WTC11 (cell line): ENCODE measurements around the gene A2ML1. TPM values are rescaled to one million over a fixed set of nuclear protein-coding genes. Genes with fewer than 3 reads are reported as not detected.
"Not testable (repeated sequence)": the region's sequence is repeated elsewhere in the genome, so short reads cannot be mapped to it uniquely, and the experiment has no call there.

Source experiments
- ATAC-seq: fragments of 200-7000 bp; cut with Tn5 transposase; 2 replicates; pipeline ENCODE4 v1.10.0; 2021; ENCODE audit warnings: mild to moderate bottlenecking, moderate library complexity
- CTCF ChIA-PET: fragments of 300-600 bp; sonication (Branson Sonifier 250); formaldehyde crosslinking; loops from one replicate; lab custom pipeline; 2021; ENCODE audit warnings: antibody characterized with exemption; lab: Charles Lee
- POLR2A ChIA-PET: fragments of 350-600 bp; sonication (Branson Sonifier 250); formaldehyde crosslinking; loops from one replicate; lab custom pipeline; 2021; ENCODE audit warnings: antibody characterized with exemption; lab: Charles Lee
- DNase-seq: peaks from one replicate; pipeline ENCODE4 v3.0.0; 2021; ENCODE audit warnings: low spot score
- H3K27ac Mint-ChIP-seq: 2 replicates; pipeline ENCODE4 v1.8.0; 2021; ENCODE audit warnings: mixed read lengths
- H3K27me3 Mint-ChIP-seq: 2 replicates; pipeline ENCODE4 v1.8.0; 2021; ENCODE audit warnings: low read depth, mild to moderate bottlenecking, moderate library complexity, mixed read lengths
- H3K36me3 Mint-ChIP-seq: 2 replicates; pipeline ENCODE4 v1.8.0; 2021; ENCODE audit warnings: mixed read lengths
- H3K4me1 Mint-ChIP-seq: 2 replicates; pipeline ENCODE4 v1.8.0; 2022; ENCODE audit warnings: mixed read lengths
- H3K4me3 Mint-ChIP-seq: 2 replicates; pipeline ENCODE4 v1.8.0; 2021; ENCODE audit warnings: mild to moderate bottlenecking, moderate library complexity, mixed read lengths
- H3K9me3 Mint-ChIP-seq: 2 replicates; pipeline ENCODE4 v1.8.0; 2021; ENCODE audit warnings: mixed read lengths
- AFF4 ChIP-seq: sonication (generic); formaldehyde crosslinking; IDR thresholded peaks from 2 replicates; pipeline ENCODE4 v1.8.1; 2023; ENCODE audit warnings: mild to moderate bottlenecking, missing genetic modification reagents, borderline replicate concordance
- CDX4 ChIP-seq: fragments of 250-450 bp; sonication (Bioruptor Pico); IDR thresholded peaks from 2 replicates; pipeline ENCODE4 v1.9.0; 2021; ENCODE audit warnings: moderate library complexity, mild to moderate bottlenecking, inconsistent platforms, borderline replicate concordance
- ELF4 ChIP-seq: sonication (generic); formaldehyde crosslinking; IDR thresholded peaks from 2 replicates; pipeline ENCODE4 v1.8.1; 2022; ENCODE audit warnings: low read depth, mild to moderate bottlenecking, moderate library complexity, missing genetic modification reagents
- EMX1 ChIP-seq: fragments of 250-450 bp; sonication (Bioruptor Pico); IDR thresholded peaks from 2 replicates; pipeline ENCODE4 v1.8.0; 2021; ENCODE audit warnings: mild to moderate bottlenecking
- FOXJ3 ChIP-seq: sonication (generic); formaldehyde crosslinking; IDR thresholded peaks from 2 replicates; pipeline ENCODE4 v1.9.0; 2021; ENCODE audit warnings: missing genetic modification reagents, mild to moderate bottlenecking, borderline replicate concordance
- MLX ChIP-seq: sonication (generic); formaldehyde crosslinking; IDR thresholded peaks from 2 replicates; pipeline ENCODE4 v1.8.1; 2023; ENCODE audit warnings: mild to moderate bottlenecking, missing genetic modification reagents, moderate library complexity
- ZNF219 ChIP-seq: sonication (generic); formaldehyde crosslinking; IDR thresholded peaks from 2 replicates; pipeline ENCODE4 v1.8.0; 2023; ENCODE audit warnings: missing genetic modification reagents, mild to moderate bottlenecking, borderline replicate concordance
- ZNF396 ChIP-seq: fragments of 250-450 bp; sonication (Bioruptor Pico); IDR thresholded peaks from 2 replicates; pipeline ENCODE4 v1.8.0; 2021; ENCODE audit warnings: mild to moderate bottlenecking, moderate library complexity, borderline replicate concordance
- ZNF512 ChIP-seq: sonication (generic); formaldehyde crosslinking; IDR thresholded peaks from 2 replicates; pipeline ENCODE4 v1.8.1; 2022; ENCODE audit warnings: missing genetic modification reagents, borderline replicate concordance
- total RNA-seq: library from RNA; stranded (reverse); gene quantifications from 3 replicates; pipeline ENCODE4 v1.2.3, GENCODE V29; 2021

Gene A2ML1
- total RNA-seq, 1 experiment from 2014 or later = 10.5 TPM

- Mint-ChIP-seq H3K36me3 (peaks cover 37% of the 10 kb centered on the region), H3K9me3 (peaks cover 12% of the 10 kb centered on the region), H3K4me1 (peaks cover 42% of the 10 kb centered on the region), H3K27me3 (no peaks in the 10 kb centered on the region; the same call in 1 of the 2 replicates), H3K27ac (peak overlapping the region; percentile 30), H3K4me3 (no peak overlapping the region)
- no peak for TF ChIP-seq ELF4 (CRISPR knock-in tag)
- no peak for ATAC-seq
- DNase-seq = no peak
- CTCF ChIA-PET = interaction anchor here (0.6 to 1.5 kb wide), 3 partner anchors 25 to 100 kb away, joined by 3 to 10 read pairs (median 5); no protein-coding TSS in a partner anchor
- POLR2A ChIA-PET = no interaction called here
These were observed 40.9 kb upstream of the A2ML1 start for GRCh38 chr12:8781381-8782127.

GRCh38 chr12:8784290-8784888 lies 38.0 kb upstream of the A2ML1 start:
- POLR2A ChIA-PET = interaction anchor here (0.7 kb wide), 1 partner anchor 83 kb away, joined by 4 read pairs; no protein-coding TSS in a partner anchor
- DNase-seq = no peak
- Mint-ChIP-seq H3K27ac (peak overlapping the region; percentile 80), H3K9me3 (peaks cover 13% of the 10 kb centered on the region), H3K36me3 (peaks cover 46% of the 10 kb centered on the region), H3K4me3 (no peak overlapping the region), H3K4me1 (peaks cover 20% of the 10 kb centered on the region), H3K27me3 (no peaks in the 10 kb centered on the region; the same call in 1 of the 2 replicates)
- TF ChIP-seq EMX1 (CRISPR knock-in tag) (peak; percentile 47; the same call in 1 of the 2 replicates), AFF4 (CRISPR knock-in tag) (no peak)
- no peak; the same call in 1 of the 2 replicates for ATAC-seq
- CTCF ChIA-PET = interaction anchor here (1.7 kb wide), 1 partner anchor 39 kb away, joined by 7 read pairs; no protein-coding TSS in a partner anchor

GRCh38 chr12:8785499-8785898 lies 36.9 kb upstream of the A2ML1 start:
- CTCF ChIA-PET = interaction anchor here (0.7 to 1.7 kb wide), 1 partner anchor 38 kb away, joined by 3 to 7 read pairs; no protein-coding TSS in a partner anchor
- Mint-ChIP-seq H3K36me3 (peaks cover 57% of the 10 kb centered on the region), H3K9me3 (peaks cover 13% of the 10 kb centered on the region), H3K27me3 (no peaks in the 10 kb centered on the region; the same call in 1 of the 2 replicates), H3K27ac (no peak overlapping the region), H3K4me1 (peaks cover 14% of the 10 kb centered on the region), H3K4me3 (no peak overlapping the region)
- POLR2A ChIA-PET = interaction anchor here (0.6 kb wide), 1 partner anchor 45 kb away, joined by 4 read pairs; no protein-coding TSS in a partner anchor
- DNase-seq (no peak), ATAC-seq (no peak)
- no peak for TF ChIP-seq CDX4
- TF ChIP-seq ZNF219 (CRISPR knock-in tag) = no peak
- TF ChIP-seq FOXJ3 (CRISPR knock-in tag) = no peak
- no peak for TF ChIP-seq AFF4 (CRISPR knock-in tag)
- TF ChIP-seq ZNF396 (CRISPR knock-in tag) = no peak
- TF ChIP-seq MLX (CRISPR knock-in tag) = no peak
- no peak for TF ChIP-seq ZNF512 (CRISPR knock-in tag)

GRCh38 chr12:8787206-8787605 lies 35.2 kb upstream of the A2ML1 start:
- peaks cover 13% of the 10 kb centered on the region for H3K9me3 Mint-ChIP-seq
- CTCF ChIA-PET, H3K4me3 Mint-ChIP-seq, ATAC-seq, POLR2A ChIA-PET, DNase-seq, H3K27me3 Mint-ChIP-seq, H3K27ac Mint-ChIP-seq: not testable (repeated sequence)
- H3K36me3 Mint-ChIP-seq = peaks cover 71% of the 10 kb centered on the region
- peaks cover 22% of the 10 kb centered on the region for H3K4me1 Mint-ChIP-seq

GRCh38 chr12:8788706-8789105 lies 33.7 kb upstream of the A2ML1 start:
- peak; percentile 27; the same call in 1 of the 2 replicates for ATAC-seq
- peak overlapping the region; percentile 99 for H3K4me3 Mint-ChIP-seq

More at GRCh38 chr12:8788706-8789105, 33.7 kb upstream of the A2ML1 start:
- not testable (repeated sequence) for H3K27me3 Mint-ChIP-seq, DNase-seq
- ChIA-PET CTCF (interaction anchor here (0.9 to 1.0 kb wide), 2 partner anchors 35 to 107 kb away, joined by 3 read pairs; no protein-coding TSS in a partner anchor), POLR2A (interaction anchor here (0.6 kb wide), 1 partner anchor 15 kb away, joined by 3 read pairs; no protein-coding TSS in a partner anchor)
- Mint-ChIP-seq H3K36me3 (peaks cover 78% of the 10 kb centered on the region), H3K27ac (peak overlapping the region; percentile 98), H3K4me1 (peaks cover 36% of the 10 kb centered on the region), H3K9me3 (peaks cover 24% of the 10 kb centered on the region)
